Uterus (tissue), 4 donors: Measurements from ENCODE around the gene SIN3B. TPM values are rescaled to one million over a fixed set of nuclear protein-coding genes. Genes with fewer than 3 reads are reported as not detected.
"Not testable (repeated sequence)": the region's sequence is repeated elsewhere in the genome, so short reads cannot be mapped to it uniquely, and the experiment has no call there.

Experiments used
- DNase-seq, 2 donors: peaks; one replicate each; pipeline ENCODE4 v3.0.0-alpha.2; 2019 to 2020
- H3K27ac ChIP-seq, 2 donors: fragments of 200-600 bp; sonication (generic); 1 replicate in 1 of 2; 2 replicates in 1 of 2; pipeline ENCODE4 v1.5.1; 2016 to 2018
- H3K27me3 ChIP-seq, 2 donors: fragments of 200-600 bp; sonication (generic); one replicate each; pipeline ENCODE4 v1.5.1; 2018 to 2019; ENCODE audit warnings: control low read depth in 1 of 2
- H3K36me3 ChIP-seq, 2 donors: fragments of 200-600 bp; sonication (generic); one replicate each; pipeline ENCODE4 v1.5.1; 2019; ENCODE audit warnings: control low read depth in 1 of 2
- H3K4me1 ChIP-seq, 2 donors: fragments of 200-600 bp; sonication (generic); one replicate each; pipeline ENCODE4 v1.5.1; 2018 to 2019; ENCODE audit warnings: control low read depth in 1 of 2
- H3K4me3 ChIP-seq, 2 donors: fragments of 200-600 bp; sonication (generic); 1 replicate in 1 of 2; 2 replicates in 1 of 2; pipeline ENCODE4 v1.5.1; 2018 to 2019; ENCODE audit warnings: mild to moderate bottlenecking in 1 of 2
- H3K9me3 ChIP-seq, 2 donors: fragments of 200-600 bp; sonication (generic); one replicate each; pipeline ENCODE4 v1.5.1; 2019; ENCODE audit warnings: control low read depth in 1 of 2
- CTCF ChIP-seq, 4 experiments: fragments of 200-600 bp in 2 of 4; fragments of 450-650 bp in 2 of 4; sonication (generic) in 2 of 4; IDR thresholded peaks; one replicate each; pipeline ENCODE4 v1.5.1; 2016 to 2019; ENCODE audit warnings: antibody characterized with exemption in 4 of 4, mild to moderate bottlenecking in 2 of 4, moderate library complexity in 1 of 4
- POLR2A ChIP-seq, 2 donors: fragments of 450-650 bp; IDR thresholded peaks; one replicate each; pipeline ENCODE4 v1.6.1; 2016; ENCODE audit warnings: antibody characterized with exemption in 2 of 2, mild to moderate bottlenecking in 1 of 2, moderate library complexity in 1 of 2
- intact Hi-C: fragments of 100-400 bp; cut with DNase I; formaldehyde crosslinking; loops from one replicate; pipeline ENCODE4 v1.15.1; 2023; ENCODE audit warnings: low total_unique reads
- total RNA-seq, 4 donors: library from RNA; depleted of rRNA in 3 of 4; stranded (reverse); fragments of >200 nt in 3 of 4; gene quantifications; one replicate each; pipeline versions ENCODE4 v1.1.0 to v1.2.4, GENCODE V29; 2014 to 2023
- donor health status: DM: yes; HTN: yes; CAD: no.

The SIN3B gene
- total RNA-seq, 4 donors from 2014 or later = 21.2 to 149 (median 92.3) TPM

- intact Hi-C loops = no loop called here
- Histone ChIP-seq H3K27me3 (no peaks in the 10 kb centered on the region), H3K27ac (no peak overlapping the region), H3K4me3 (no peak overlapping the region), H3K9me3 (no peaks in the 10 kb centered on the region), H3K36me3 (no peaks in the 10 kb centered on the region), H3K4me1 (no peaks in the 10 kb centered on the region)
- no peak for TF ChIP-seq POLR2A (IDR thresholded peaks at IDR 0.05)
- TF ChIP-seq CTCF (IDR thresholded peaks at IDR 0.05) = no peak
- no peak for DNase-seq
These were observed 31.3 kb upstream of the SIN3B start for GRCh38 chr19:16797876-16798275.

- DNase-seq, intact Hi-C loops, H3K36me3 ChIP-seq, H3K4me1 ChIP-seq, H3K4me3 ChIP-seq, H3K27ac ChIP-seq, H3K9me3 ChIP-seq, H3K27me3 ChIP-seq: not testable (repeated sequence)
These were observed 30.9 kb upstream of the SIN3B start for GRCh38 chr19:16798326-16798725.

- no peak overlapping the region for H3K4me3 ChIP-seq
- no peaks in the 10 kb centered on the region for H3K27me3 ChIP-seq
- TF ChIP-seq POLR2A (IDR thresholded peaks at IDR 0.05) = no peak
- TF ChIP-seq CTCF (IDR thresholded peaks at IDR 0.05) = no peak
- H3K4me1 ChIP-seq = no peaks in the 10 kb centered on the region
- H3K36me3 ChIP-seq = no peaks in the 10 kb centered on the region
- no peak for DNase-seq
- H3K9me3 ChIP-seq = no peaks in the 10 kb centered on the region
- H3K27ac ChIP-seq = no peak overlapping the region
- intact Hi-C loops = no loop called here
These were observed 29.5 kb upstream of the SIN3B start for GRCh38 chr19:16799740-16800139.

GRCh38 chr19:16801600-16802013 is 27.6 kb upstream of the SIN3B start:
- intact Hi-C loops = no loop called here
- Histone ChIP-seq H3K4me3 (no peak overlapping the region), H3K9me3 (no peaks in the 10 kb centered on the region), H3K27ac (peak overlapping the region; percentile 67 to 69), H3K36me3 (no peaks in the 10 kb centered on the region), H3K4me1 (no peaks in the 10 kb centered on the region), H3K27me3 (no peaks in the 10 kb centered on the region)
- no peak for TF ChIP-seq POLR2A (IDR thresholded peaks at IDR 0.05)
- no peak for TF ChIP-seq CTCF (IDR thresholded peaks at IDR 0.05)
- DNase-seq = peak in 1 of 2 donors; percentile 61

- TF ChIP-seq CTCF (IDR thresholded peaks at IDR 0.05) (no peak), POLR2A (IDR thresholded peaks at IDR 0.05) (no peak)
- Histone ChIP-seq H3K4me1 (no peaks in the 10 kb centered on the region), H3K9me3 (no peaks in the 10 kb centered on the region), H3K27ac (no peak overlapping the region), H3K27me3 (no peaks in the 10 kb centered on the region), H3K4me3 (no peak overlapping the region), H3K36me3 (no peaks in the 10 kb centered on the region)
- intact Hi-C loops = no loop called here
- no peak for DNase-seq
These were observed 25.0 kb upstream of the SIN3B start for GRCh38 chr19:16804176-16804575.
